ENCODE measurements around the gene NRXN3. TPM values are rescaled to one million over a fixed set of nuclear protein-coding genes. Genes with fewer than 3 reads are reported as not detected.

Gene NRXN3
- total RNA-seq, 1 experiment from 2014 or later: 0.02 TPM

GRCh38 chr14:79568594-79568993, 1398.4 kb downstream of the NRXN3 start:
- no peaks in the 10 kb centered on the region for H3K36me3 ChIP-seq

DNA sequence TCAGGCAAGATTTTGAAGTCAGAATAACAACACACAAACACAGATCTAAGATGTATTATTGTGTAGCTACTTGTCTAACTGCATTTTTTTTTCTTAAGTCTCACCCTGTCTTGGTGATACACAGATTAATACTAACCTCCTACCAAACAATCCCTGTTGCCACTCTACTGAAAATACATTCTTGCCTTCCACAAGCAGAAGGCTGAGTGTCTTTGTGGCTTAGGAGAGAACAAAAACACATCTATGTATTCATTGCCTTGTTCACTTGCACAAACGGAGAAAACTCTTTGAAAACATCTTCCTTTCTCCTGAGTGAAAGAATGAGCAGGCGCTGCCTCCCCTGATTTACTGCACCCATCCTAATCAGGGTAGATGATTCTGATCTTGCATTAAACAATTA, 1398.9 kb downstream of the NRXN3 start:
- H3K27me3 ChIP-seq: no peaks in the 10 kb centered on the region
- no peak for DNase-seq

More at GRCh38 chr14:79568594-79568993, 1398.4 kb downstream of the NRXN3 start:
- H3K9me3 ChIP-seq (replicated peaks): no peaks in the 10 kb centered on the region
- no peak overlapping the region for H3K4me3 ChIP-seq
- H3K27ac ChIP-seq: no peak overlapping the region
- no peak for DNase-seq
- H3K27me3 ChIP-seq: no peaks in the 10 kb centered on the region
- H3K4me1 ChIP-seq: no peaks in the 10 kb centered on the region

DNA sequence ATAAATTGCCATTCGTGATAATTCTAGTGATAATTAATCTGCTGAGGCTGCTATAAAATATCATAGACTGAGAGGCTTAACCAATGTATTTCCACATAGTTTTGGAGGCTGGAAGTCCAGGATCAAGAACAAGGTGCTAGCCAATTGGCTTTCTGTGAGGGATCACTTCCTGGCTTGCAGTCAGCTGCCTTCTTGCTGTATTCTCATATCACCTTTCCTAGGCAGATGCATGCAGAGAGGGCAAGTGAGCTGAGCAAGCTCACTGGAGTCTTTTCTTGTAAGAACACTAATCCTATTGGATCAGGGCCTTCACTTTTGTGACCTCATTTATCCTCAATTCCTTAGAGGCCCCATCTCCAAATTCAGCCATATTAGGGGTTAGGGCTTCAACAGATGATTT, 1400.5 kb downstream of the NRXN3 start:
- Histone ChIP-seq H3K36me3 (no peaks in the 10 kb centered on the region), H3K4me3 (no peak overlapping the region), H3K27me3 (no peaks in the 10 kb centered on the region), H3K4me1 (no peaks in the 10 kb centered on the region), H3K9me3 (replicated peaks) (no peaks in the 10 kb centered on the region), H3K27ac (no peak overlapping the region)
- DNase-seq: no peak

More for the DNA sequence above, 1398.9 kb downstream of the NRXN3 start:
- no peak overlapping the region for H3K4me3 ChIP-seq
- no peak overlapping the region for H3K27ac ChIP-seq
- H3K4me1 ChIP-seq: no peaks in the 10 kb centered on the region
- no peaks in the 10 kb centered on the region for H3K36me3 ChIP-seq
- H3K9me3 ChIP-seq (replicated peaks): no peaks in the 10 kb centered on the region

DNA sequence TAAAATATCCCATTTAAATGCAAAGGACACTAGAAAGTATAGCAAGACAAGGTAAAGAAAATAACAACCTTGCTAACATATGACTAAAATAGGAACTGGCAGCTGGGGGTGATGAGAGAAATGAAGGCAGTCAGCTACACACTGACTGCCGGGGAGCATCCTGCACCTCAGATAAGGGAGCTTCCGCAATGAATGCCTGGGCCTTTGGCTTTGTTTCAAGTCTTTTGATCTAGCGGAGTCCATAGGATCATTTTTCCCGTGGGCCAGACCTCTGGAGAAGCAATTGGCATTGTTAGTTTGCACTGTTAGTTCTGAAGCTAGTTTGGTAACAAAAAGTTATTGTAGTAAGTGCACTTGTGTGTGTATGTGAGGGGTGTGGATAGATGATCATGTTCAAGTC, 1401.2 kb downstream of the NRXN3 start:
- no peak overlapping the region for H3K27ac ChIP-seq
- no peaks in the 10 kb centered on the region for H3K36me3 ChIP-seq
- no peaks in the 10 kb centered on the region for H3K4me1 ChIP-seq
- no peak for DNase-seq
- no peaks in the 10 kb centered on the region for H3K9me3 ChIP-seq (replicated peaks)
- no peak overlapping the region for H3K4me3 ChIP-seq
- no peaks in the 10 kb centered on the region for H3K27me3 ChIP-seq

DNA sequence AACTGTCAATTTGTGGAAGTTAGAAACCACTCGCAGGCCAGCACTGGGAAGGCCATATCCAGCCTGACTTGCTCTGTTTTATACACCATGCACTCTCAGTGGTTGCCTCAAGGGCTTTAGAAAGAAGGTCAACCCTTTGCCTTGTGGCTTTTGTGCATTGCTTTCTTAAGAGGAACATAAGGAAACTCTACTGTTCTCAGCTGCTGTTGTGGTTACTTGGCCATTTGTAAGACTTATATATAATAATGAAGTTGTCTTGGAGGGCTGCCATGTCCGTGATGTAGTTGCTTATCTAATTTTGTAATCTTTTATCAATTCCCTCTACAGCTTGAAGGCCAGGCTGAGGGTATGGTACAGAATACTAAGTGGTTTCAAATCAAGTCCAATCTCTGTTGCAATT, 1403.3 kb downstream of the NRXN3 start:
- Histone ChIP-seq H3K9me3 (replicated peaks) (no peaks in the 10 kb centered on the region), H3K4me1 (no peaks in the 10 kb centered on the region), H3K27ac (no peak overlapping the region), H3K4me3 (no peak overlapping the region), H3K36me3 (no peaks in the 10 kb centered on the region), H3K27me3 (no peaks in the 10 kb centered on the region)
- no peak for DNase-seq

DNA sequence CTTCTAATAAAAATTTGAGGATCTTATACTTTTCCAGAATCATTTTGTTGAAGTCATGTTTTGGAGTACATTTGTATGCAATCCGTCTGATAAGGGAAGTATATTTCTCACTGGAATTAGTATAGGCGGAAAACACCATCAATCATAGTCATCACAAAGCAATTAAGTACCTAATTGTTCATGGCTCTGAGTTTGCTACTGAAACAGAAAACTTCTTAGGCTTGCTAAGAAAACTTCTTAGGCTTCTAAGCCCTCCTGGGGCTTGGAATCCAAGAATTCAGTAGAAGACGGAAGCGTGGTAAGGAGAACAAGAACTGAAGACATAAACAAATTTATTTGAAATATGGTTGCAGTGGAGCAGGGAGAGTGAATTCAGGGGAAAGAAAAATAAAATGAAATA, 1404.9 kb downstream of the NRXN3 start:
- no peaks in the 10 kb centered on the region for H3K4me1 ChIP-seq

DNA sequence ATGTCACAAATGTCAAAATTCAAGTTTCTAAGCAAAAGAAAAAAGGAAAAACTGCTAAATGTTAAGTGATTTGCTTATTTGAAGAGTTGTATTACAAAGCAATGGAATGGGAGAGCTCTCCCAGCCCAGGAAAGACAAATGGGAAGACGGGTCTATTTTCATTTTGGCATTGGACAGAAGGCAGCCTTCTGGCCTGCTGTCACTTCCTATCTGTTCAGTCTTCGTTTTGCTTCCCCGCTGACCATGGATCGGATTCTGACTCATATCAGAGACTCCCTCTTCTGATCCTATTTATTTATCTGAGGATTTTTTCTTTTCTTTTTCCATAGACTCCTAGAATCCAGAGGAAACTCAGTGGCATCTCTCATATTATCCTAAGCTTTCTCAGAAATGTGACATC, 1406.3 kb downstream of the NRXN3 start:
- H3K4me1 ChIP-seq: no peaks in the 10 kb centered on the region
- no peak for DNase-seq
- no peaks in the 10 kb centered on the region for H3K9me3 ChIP-seq (replicated peaks)
- H3K27ac ChIP-seq: no peak overlapping the region
- H3K4me3 ChIP-seq: no peak overlapping the region
- no peaks in the 10 kb centered on the region for H3K27me3 ChIP-seq
- no peaks in the 10 kb centered on the region for H3K36me3 ChIP-seq

More for the DNA sequence above, 1404.9 kb downstream of the NRXN3 start:
- no peaks in the 10 kb centered on the region for H3K27me3 ChIP-seq
- no peaks in the 10 kb centered on the region for H3K9me3 ChIP-seq (replicated peaks)
- no peaks in the 10 kb centered on the region for H3K36me3 ChIP-seq
- H3K4me3 ChIP-seq: no peak overlapping the region
- H3K27ac ChIP-seq: no peak overlapping the region
- no peak for DNase-seq

- DNase-seq: no peak
- Histone ChIP-seq H3K4me3 (no peak overlapping the region), H3K4me1 (no peaks in the 10 kb centered on the region), H3K9me3 (replicated peaks) (no peaks in the 10 kb centered on the region), H3K27ac (no peak overlapping the region), H3K36me3 (no peaks in the 10 kb centered on the region), H3K27me3 (no peaks in the 10 kb centered on the region)
Measured at GRCh38 chr14:79578470-79578869, 1408.3 kb downstream of the NRXN3 start.

GRCh38 chr14:79580414-79580813, 1410.2 kb downstream of the NRXN3 start:
- no peaks in the 10 kb centered on the region for H3K4me1 ChIP-seq
- no peak overlapping the region for H3K27ac ChIP-seq
- H3K4me3 ChIP-seq: no peak overlapping the region
- no peaks in the 10 kb centered on the region for H3K9me3 ChIP-seq (replicated peaks)
- H3K36me3 ChIP-seq: no peaks in the 10 kb centered on the region
- no peak for DNase-seq
- H3K27me3 ChIP-seq: no peaks in the 10 kb centered on the region

DNA sequence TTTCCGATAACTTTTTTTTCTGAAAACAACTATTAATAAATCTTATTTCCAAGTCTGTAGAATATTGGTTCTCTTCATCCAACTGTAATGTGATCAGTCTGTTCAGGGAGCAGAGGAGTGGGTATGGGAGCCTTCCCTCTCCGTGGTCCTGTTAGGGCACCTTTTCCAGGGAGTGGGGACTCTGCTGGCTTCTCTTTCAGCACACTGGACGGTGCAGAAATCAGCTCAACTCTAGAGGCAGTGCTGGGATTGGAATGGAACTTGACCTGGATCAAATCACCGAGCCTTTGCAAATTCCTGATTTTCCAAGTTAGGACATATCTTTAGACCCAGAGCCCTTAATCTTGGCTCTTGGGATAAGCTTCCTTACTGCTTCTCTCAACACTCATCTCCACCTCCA, 1410.7 kb downstream of the NRXN3 start:
- no peaks in the 10 kb centered on the region for H3K4me1 ChIP-seq
- no peaks in the 10 kb centered on the region for H3K27me3 ChIP-seq
- no peaks in the 10 kb centered on the region for H3K9me3 ChIP-seq (replicated peaks)
- no peak for DNase-seq
- no peak overlapping the region for H3K27ac ChIP-seq
- no peaks in the 10 kb centered on the region for H3K36me3 ChIP-seq
- H3K4me3 ChIP-seq: no peak overlapping the region

- Histone ChIP-seq H3K4me3 (no peak overlapping the region), H3K27ac (no peak overlapping the region), H3K36me3 (no peaks in the 10 kb centered on the region), H3K4me1 (no peaks in the 10 kb centered on the region), H3K9me3 (replicated peaks) (no peaks in the 10 kb centered on the region), H3K27me3 (no peaks in the 10 kb centered on the region)
- DNase-seq: no peak
Measured at GRCh38 chr14:79581912-79582576, 1411.9 kb downstream of the NRXN3 start.

DNA sequence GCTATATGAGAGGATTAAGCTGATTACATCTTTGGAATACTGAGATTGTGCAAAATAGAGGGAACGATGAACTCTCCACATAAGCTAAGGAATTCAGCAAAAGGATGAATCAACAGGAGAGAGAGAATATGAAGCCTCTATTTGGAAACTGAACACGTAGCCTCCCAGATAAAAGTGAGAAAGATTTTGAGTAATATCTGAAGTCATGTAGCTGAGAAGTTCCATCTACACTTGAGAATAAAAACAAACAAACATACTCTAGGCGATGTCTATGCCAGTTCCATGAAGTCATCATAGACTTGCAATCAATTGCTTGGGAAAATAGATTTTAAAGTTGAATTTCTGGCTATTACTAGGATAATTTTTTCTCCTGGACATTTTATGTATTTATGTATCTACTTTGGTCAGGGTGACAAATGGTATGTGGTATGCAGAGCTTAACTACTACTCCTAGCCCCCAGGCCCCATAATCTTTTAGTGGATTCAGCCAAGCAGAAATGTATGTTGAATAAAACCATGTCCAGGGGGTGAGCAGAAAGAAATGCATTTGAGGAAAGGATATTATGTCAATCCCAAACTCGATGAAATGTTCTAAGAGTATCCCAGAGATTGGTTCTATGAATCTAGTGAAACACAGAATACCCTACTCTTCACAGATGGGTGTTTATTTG, 1413.7 kb downstream of the NRXN3 start:
- DNase-seq: no peak
- Histone ChIP-seq H3K27ac (no peak overlapping the region), H3K4me1 (no peaks in the 10 kb centered on the region)

GRCh38 chr14:79584679-79585078, 1414.5 kb downstream of the NRXN3 start:
- H3K4me1 ChIP-seq: no peaks in the 10 kb centered on the region
- no peak overlapping the region for H3K4me3 ChIP-seq
- DNase-seq: peak in 1 of 2 experiments; percentile 2
- H3K9me3 ChIP-seq (replicated peaks): no peaks in the 10 kb centered on the region
- H3K27me3 ChIP-seq: no peaks in the 10 kb centered on the region
- H3K27ac ChIP-seq: no peak overlapping the region
- H3K36me3 ChIP-seq: no peaks in the 10 kb centered on the region

More for the DNA sequence above, 1413.7 kb downstream of the NRXN3 start:
- H3K36me3 ChIP-seq: no peaks in the 10 kb centered on the region
- H3K27me3 ChIP-seq: no peaks in the 10 kb centered on the region
- H3K4me3 ChIP-seq: no peak overlapping the region
- H3K9me3 ChIP-seq (replicated peaks): no peaks in the 10 kb centered on the region

- Histone ChIP-seq H3K9me3 (replicated peaks) (no peaks in the 10 kb centered on the region), H3K27ac (no peak overlapping the region), H3K4me3 (no peak overlapping the region), H3K4me1 (no peaks in the 10 kb centered on the region), H3K36me3 (no peaks in the 10 kb centered on the region), H3K27me3 (no peaks in the 10 kb centered on the region)
- no peak for DNase-seq
Measured at GRCh38 chr14:79585845-79586244, 1415.7 kb downstream of the NRXN3 start.

GRCh38 chr14:79586416-79586815, 1416.2 kb downstream of the NRXN3 start:
- Histone ChIP-seq H3K27ac (no peak overlapping the region), H3K4me1 (no peaks in the 10 kb centered on the region), H3K27me3 (no peaks in the 10 kb centered on the region), H3K9me3 (replicated peaks) (no peaks in the 10 kb centered on the region), H3K36me3 (no peaks in the 10 kb centered on the region), H3K4me3 (no peak overlapping the region)
- DNase-seq: no peak

Data from SJCRH30 (cell line).